PC-3 (cell line): ENCODE data around the gene ANKRD40CL.

Source experiments
- EZH2 ChIP-seq: fragments of 300-600 bp; sonication (generic); IDR thresholded peaks from one replicate; pipeline ENCODE4 v1.6.1; 2017; ENCODE audit warnings: antibody characterized with exemption, mild to moderate bottlenecking, low read length; ENCODE audit not compliant: unreplicated experiment
- EZH2phosphoT487 ChIP-seq: fragments of 300-600 bp; sonication (generic); IDR thresholded peaks from 2 replicates; pipeline ENCODE4 v1.6.1; 2018; ENCODE audit warnings: mild to moderate bottlenecking, antibody characterized with exemption, low read length, borderline replicate concordance
- TF ChIP-seq, protein P1 (sequence below): fragments of 300-600 bp; sonication (generic); conservative IDR thresholded peaks from 2 replicates; pipeline ENCODE4 v1.5.1; 2017; ENCODE audit warnings: antibody characterized with exemption, low read depth, mild to moderate bottlenecking, low read length

DNA sequence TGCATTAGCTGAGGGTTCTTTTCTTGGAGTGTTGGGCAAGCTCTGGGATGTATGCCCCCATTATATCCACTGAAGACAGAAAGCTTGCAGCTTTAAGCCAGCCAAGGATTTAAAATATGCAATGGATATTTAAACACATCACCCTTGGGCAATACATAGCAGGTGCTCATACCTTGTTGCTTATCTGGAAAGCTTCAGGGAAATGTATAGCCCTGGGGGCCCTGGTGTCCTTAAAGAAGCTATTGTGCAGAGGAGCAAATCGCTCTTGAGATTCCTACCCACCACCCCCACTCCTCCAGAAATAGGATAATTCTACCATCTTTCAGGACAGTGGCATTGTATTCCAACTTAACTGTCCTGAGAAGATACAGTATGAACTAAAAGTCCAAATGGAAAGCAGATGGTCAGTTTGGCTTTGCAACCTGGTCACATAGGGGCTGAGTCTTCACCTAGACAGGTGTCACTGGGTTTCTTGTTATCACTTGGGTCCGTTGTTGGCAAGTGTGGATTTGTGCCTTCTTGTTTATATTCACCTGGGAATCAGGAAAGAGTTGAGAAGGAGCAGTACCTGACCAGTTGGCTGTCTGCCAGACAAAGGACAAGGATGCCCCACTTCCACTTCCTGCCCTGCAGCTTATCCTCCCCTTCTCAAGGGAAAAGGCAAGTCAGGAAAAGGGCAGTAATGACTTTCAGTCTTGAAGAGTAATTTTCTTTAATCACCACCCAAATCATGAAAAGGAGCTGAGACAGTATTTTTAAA lies 3.4 kb downstream of the ANKRD40CL start:
- no peak for TF ChIP-seq EZH2
- TF ChIP-seq, protein P1, sequence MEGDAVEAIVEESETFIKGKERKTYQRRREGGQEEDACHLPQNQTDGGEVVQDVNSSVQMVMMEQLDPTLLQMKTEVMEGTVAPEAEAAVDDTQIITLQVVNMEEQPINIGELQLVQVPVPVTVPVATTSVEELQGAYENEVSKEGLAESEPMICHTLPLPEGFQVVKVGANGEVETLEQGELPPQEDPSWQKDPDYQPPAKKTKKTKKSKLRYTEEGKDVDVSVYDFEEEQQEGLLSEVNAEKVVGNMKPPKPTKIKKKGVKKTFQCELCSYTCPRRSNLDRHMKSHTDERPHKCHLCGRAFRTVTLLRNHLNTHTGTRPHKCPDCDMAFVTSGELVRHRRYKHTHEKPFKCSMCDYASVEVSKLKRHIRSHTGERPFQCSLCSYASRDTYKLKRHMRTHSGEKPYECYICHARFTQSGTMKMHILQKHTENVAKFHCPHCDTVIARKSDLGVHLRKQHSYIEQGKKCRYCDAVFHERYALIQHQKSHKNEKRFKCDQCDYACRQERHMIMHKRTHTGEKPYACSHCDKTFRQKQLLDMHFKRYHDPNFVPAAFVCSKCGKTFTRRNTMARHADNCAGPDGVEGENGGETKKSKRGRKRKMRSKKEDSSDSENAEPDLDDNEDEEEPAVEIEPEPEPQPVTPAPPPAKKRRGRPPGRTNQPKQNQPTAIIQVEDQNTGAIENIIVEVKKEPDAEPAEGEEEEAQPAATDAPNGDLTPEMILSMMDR, result no peak
- no peak for TF ChIP-seq EZH2phosphoT487
